NOMO-1 treated with DMSO at 0.1 percent for 48 hours (cell line): ENCODE data around the gene BRCA2.
A peak's percentile ranks its signal among the peaks of the same experiment; 100 is the strongest.

Source experiments
- DNase-seq: peaks from one replicate; lab custom pipeline; 2025; ENCODE audit not compliant: unreplicated experiment; lab: John Stamatoyannopoulos, UW

Gene BRCA2

DNA sequence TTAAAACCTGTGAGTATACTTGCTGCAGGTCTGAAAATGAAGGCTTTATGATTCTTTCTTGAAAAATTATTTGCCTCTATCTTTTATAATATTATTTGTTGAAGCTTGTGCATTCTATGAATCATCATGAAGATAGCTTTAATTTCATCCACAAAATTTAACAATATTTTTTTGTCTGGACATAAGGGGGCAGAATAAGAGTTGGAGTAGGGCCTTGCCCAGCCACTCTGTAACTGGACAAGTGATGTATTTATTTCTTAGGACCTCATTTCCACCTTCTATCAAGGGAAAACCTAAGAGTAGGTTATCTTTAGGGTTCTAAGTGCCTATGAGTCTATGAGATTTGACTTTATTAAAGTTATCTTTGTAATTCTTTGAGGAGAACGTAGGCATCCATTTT lies 62.7 kb downstream of the BRCA2 start:
- no peak for DNase-seq

DNA sequence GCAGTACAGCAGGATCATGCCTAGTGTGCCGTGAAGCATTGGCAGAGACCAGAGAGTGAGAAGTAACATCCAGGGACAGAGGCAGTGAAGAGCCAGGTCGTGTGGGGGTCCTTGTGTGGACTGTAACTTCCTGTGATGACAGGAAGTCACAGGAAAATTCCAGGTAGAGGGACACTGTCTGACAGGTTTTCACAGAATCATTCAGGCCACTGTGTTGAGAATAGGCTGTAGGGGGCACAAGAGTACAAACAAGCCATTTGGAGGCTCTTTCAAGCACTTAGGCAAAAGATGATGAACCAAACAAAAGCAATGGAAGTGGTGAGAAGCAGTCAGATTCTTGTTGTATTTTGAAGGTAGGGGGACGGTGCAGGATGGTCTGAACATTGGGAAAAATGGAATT lies 66.2 kb downstream of the BRCA2 start:
- no peak for DNase-seq

DNA sequence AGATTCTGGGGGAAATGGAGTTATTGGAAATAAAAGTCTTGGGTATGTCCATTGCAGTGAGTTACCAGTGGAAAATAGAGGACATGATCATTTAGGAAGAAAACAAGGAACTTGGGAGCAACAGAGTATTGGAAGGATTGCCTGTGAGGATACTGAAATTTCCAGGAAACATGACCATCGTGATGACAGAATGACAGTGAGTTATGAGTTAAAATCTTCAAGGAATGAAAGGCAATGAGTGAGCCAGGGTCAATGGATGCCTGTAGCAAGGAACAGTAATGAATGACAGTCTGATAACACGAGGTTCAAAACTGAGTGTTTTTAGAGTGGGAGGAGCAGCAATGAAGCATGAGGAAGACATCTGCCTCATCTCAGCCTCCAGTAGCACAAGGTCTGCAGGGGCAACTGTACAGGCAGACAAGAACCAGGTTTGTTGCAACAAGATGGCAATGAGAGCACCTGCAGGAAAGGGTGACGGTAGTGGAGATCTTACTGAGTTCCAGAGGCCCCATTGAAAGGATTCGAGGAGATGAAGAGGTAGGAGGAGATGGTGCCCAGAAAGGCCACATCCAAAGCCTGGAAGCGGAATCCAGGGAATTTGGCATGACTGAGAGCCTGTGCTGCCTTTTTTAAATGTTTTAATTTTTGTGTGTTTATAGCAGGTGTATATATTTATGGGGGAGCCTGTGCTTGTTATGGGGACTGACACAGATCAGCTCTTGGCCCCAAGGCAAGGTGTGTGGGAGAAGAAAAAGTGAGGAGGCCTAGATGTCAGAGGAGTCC lies 68.7 kb downstream of the BRCA2 start:
- no peak for DNase-seq

- peak; percentile 21 for DNase-seq
Observed at GRCh38 chr13:32384702-32385101, 69.4 kb downstream of the BRCA2 start.

DNA sequence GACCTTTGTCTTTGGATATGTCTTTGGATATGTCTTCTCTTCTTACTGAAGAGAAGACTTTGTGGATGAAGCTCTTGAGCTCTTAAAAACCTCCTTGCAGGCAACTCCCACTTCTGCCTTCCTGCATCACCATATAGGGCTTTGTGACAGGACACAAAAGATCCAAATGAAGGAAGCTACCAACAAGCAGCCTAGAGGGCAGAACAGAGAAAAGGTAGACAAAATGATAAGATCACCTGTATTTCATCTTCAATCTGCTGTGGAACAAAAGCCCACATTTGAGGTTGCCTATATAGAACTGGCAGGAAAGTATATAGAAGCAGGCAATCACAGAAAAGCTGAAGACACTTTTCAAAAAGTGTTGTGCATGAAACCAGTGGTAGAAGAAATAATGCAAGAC lies 70.1 kb downstream of the BRCA2 start:
- DNase-seq, result no peak

GRCh38 chr13:32390048-32390447 lies 74.7 kb downstream of the BRCA2 start:
- no peak for DNase-seq

- DNase-seq, result no peak
Observed at GRCh38 chr13:32390484-32390883, 75.2 kb downstream of the BRCA2 start.

DNA sequence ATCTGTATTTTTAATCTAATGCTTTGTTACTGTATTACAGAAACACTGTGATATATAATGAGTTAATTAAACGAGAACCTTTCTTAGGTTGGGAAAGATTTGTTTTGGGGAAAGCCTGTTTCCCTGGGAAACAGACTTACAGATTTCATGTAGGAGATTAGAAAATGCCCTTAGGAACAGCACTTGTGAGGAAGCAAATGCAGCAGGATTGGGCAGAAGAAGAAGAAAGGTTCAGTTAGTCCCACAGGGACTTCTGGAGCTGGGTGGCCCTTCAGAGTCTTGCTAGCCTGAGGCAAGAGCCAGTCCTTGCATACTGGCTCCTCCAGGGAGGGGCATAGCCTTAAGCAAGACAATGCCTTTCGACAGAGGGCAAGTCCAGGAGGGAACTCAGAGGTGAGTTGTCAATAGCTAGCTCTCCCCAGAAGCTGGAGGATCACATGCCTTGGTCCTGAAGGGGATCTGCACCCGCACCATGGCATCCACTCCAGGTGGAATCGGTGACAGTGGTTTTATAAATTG lies 75.9 kb downstream of the BRCA2 start:
- no peak for DNase-seq

DNA sequence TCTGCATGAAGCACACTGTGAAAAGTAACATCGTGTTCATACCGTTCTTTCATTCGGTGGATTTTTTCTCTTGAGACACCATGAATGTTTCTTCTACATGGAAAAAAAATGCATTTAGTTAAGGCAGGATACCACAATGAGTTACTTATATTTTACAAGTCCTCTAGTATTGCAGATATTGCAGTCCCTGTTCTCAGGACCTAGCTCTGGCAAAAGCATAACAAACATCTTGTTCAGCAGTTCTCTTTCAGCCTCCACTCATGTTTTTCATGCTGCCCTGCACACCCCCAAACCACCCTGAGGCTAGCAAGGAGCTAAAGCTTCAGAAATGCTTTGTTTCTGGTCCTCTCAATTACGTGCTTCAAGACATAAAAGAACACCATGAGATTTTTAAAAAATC lies 87.8 kb downstream of the BRCA2 start:
- DNase-seq, result no peak

- no peak for DNase-seq
Observed at GRCh38 chr13:32407854-32408253, 92.5 kb downstream of the BRCA2 start.

DNA sequence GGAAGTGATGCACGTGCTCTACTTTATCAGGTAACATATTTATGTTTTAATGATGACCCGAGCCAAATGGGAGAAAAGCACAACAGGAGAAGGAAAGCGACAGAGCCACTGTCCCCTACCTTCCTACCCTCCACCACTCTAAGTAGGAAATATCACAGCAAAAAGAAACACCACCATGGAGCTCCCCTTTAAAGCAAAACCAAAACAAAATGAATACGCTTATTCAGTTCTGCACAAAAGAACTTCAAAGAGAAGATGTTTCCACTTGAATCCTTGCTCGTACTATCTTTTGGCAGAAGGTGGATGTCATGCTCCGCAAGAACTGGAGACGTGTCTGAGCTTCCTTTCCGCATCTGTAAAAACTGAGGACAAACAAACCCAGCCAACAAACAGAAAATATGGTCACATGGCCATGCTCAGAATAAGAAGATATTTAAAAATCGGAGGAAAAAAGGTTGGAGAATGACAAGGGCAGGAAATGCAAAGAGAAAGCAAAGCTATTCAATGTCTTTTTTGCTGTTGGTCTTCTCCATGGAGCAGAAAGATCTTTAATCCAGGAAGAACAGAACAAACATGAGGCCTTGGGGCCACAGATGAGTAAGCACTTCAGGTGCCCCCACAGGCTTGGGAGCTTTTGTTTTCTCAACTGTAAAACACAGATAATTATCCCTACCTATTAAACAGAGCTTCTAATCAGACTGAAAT lies 93.1 kb downstream of the BRCA2 start:
- no peak for DNase-seq

GRCh38 chr13:32409001-32409313 lies 93.6 kb downstream of the BRCA2 start:
- DNase-seq, result no peak

GRCh38 chr13:32409561-32410421 lies 94.5 kb downstream of the BRCA2 start:
- DNase-seq, result no peak

- no peak for DNase-seq
Observed at GRCh38 chr13:32413284-32413683, 98.0 kb downstream of the BRCA2 start.

- no peak for DNase-seq
Observed at GRCh38 chr13:32414580-32414979, 99.3 kb downstream of the BRCA2 start.

- DNase-seq, result peak; percentile 24
Observed at GRCh38 chr13:32415019-32415418, 99.7 kb downstream of the BRCA2 start.

GRCh38 chr13:32417995-32418394 lies 102.7 kb downstream of the BRCA2 start:
- DNase-seq, result no peak

GRCh38 chr13:32419862-32420261 lies 104.6 kb downstream of the BRCA2 start:
- DNase-seq, result no peak

- peak; percentile 71 for DNase-seq
Observed at GRCh38 chr13:32423592-32423991, 108.3 kb downstream of the BRCA2 start.

GRCh38 chr13:32425158-32425557 lies 109.8 kb downstream of the BRCA2 start:
- DNase-seq, result no peak

DNA sequence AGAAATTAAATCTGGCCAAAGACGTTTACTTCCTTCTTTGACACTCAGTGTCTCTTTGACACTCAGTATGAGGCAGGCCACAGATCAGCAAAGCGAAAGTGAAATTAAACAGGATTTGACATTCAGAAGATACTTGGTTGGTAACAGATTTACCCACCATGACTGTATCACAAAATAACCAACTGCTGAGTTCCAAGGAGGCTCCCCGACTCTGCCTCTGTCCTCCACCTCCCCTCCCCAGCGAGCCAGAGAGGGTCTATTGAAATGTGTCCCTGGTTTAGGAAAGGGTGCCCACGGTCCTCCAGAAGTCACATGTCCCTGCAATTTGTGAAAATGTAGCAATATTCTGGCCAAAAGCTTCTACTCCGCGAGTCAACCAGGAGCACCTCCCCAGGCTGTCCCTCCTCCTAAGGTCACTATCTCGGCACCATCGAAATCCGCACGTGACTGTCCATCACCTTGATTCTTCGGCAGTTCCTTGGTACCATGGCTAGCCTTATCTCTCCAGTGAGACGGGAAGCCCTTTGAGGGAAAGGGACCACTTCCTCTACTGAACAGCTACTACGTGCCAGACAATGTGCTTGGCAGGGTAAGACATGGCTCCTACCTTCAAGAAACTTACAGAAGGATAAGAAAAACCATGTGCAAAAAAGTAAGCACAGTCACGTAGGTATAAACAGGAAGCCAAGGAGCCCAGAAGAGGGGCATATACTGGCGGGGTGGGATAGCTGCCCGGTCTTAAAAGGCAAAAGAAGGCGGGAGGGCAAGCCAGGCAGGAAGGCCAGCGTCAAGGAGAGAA lies 111.1 kb downstream of the BRCA2 start:
- peak; percentile 92 for DNase-seq
